GM12872 (cell line): ENCODE results near the gene TNNT3.
A peak's percentile ranks its signal among the peaks of the same experiment; 100 is the strongest.

ENCODE experiments used
- CTCF ChIP-seq: IDR thresholded peaks from 3 replicates; pipeline ENCODE4 v1.5.1; 2011; ENCODE audit warnings: low read depth, mild to moderate bottlenecking, low read length, moderate library complexity; ENCODE audit not compliant: insufficient read depth

Gene TNNT3

GRCh38 chr11:1875093-1875850 lies 44.2 kb upstream of the TNNT3 start:
- no peak for TF ChIP-seq CTCF

GRCh38 chr11:1876361-1877063 lies 43.0 kb upstream of the TNNT3 start:
- TF ChIP-seq CTCF, result peak; percentile 59

GRCh38 chr11:1877211-1878136 lies 42.0 kb upstream of the TNNT3 start:
- TF ChIP-seq CTCF, result no peak

GRCh38 chr11:1878137-1879031 lies 41.1 kb upstream of the TNNT3 start:
- no peak for TF ChIP-seq CTCF

GRCh38 chr11:1879342-1879940 lies 40.1 kb upstream of the TNNT3 start:
- TF ChIP-seq CTCF, result no peak

GRCh38 chr11:1879941-1880720 lies 39.4 kb upstream of the TNNT3 start:
- no peak for TF ChIP-seq CTCF
